ENCODE data around the gene SERPINB13.

DNA sequence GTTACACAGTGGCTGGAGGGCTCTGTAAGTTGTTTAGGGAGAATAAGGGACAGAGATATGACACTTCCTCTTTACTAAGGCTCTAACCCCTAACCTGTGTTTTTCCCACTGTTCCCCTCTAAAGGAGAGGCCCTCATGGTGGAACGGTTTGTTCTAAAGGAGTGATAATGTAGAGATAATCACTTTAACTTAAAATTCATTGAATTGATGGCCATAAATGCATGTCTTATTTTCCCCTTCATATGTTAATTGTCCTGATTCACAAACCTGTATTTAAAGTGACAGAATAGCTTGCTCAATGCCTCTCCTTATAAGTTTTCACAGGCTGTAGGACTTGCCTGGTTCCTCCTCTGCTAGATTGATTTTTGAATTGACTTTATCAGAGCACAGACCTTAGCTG is 45.1 kb upstream of the SERPINB13 start, which contains the start of gene SERPINB12:
- TF ChIP-seq, protein P1, sequence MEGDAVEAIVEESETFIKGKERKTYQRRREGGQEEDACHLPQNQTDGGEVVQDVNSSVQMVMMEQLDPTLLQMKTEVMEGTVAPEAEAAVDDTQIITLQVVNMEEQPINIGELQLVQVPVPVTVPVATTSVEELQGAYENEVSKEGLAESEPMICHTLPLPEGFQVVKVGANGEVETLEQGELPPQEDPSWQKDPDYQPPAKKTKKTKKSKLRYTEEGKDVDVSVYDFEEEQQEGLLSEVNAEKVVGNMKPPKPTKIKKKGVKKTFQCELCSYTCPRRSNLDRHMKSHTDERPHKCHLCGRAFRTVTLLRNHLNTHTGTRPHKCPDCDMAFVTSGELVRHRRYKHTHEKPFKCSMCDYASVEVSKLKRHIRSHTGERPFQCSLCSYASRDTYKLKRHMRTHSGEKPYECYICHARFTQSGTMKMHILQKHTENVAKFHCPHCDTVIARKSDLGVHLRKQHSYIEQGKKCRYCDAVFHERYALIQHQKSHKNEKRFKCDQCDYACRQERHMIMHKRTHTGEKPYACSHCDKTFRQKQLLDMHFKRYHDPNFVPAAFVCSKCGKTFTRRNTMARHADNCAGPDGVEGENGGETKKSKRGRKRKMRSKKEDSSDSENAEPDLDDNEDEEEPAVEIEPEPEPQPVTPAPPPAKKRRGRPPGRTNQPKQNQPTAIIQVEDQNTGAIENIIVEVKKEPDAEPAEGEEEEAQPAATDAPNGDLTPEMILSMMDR (IDR thresholded peaks at IDR 0.05), result no peak
- TF ChIP-seq POLR2A (IDR thresholded peaks at IDR 0.05), result no peak
